Coronary artery (tissue), 2 donors: ENCODE data around the gene BAG1.

Source experiments
- DNase-seq: peaks from one replicate; pipeline ENCODE4 v3.0.0-alpha.2; 2017; ENCODE audit warnings: low spot score
- H3K27ac ChIP-seq, 2 donors: fragments of 200-600 bp; sonication (generic); one replicate each; pipeline ENCODE4 v1.5.1; 2016 to 2019
- H3K4me3 ChIP-seq: fragments of 200-600 bp; sonication (generic); 2 replicates; pipeline ENCODE4 v1.5.1; 2016; ENCODE audit warnings: mild to moderate bottlenecking, moderate library complexity
- CTCF ChIP-seq: fragments of 200-600 bp; sonication (generic); IDR thresholded peaks from one replicate; pipeline ENCODE4 v1.5.1; 2019; ENCODE audit warnings: antibody characterized with exemption

The BAG1 gene

GRCh38 chr9:33227741-33228140 is 36.8 kb downstream of the BAG1 start:
- TF ChIP-seq CTCF = no peak

GRCh38 chr9:33227008-33227398 is 37.5 kb downstream of the BAG1 start:
- no peak for TF ChIP-seq CTCF
- H3K4me3 ChIP-seq = no peak overlapping the region
- H3K27ac ChIP-seq = peak overlapping the region in 1 of 2 donors; percentile 29
- DNase-seq = no peak

More at GRCh38 chr9:33227741-33228140, 36.8 kb downstream of the BAG1 start:
- Histone ChIP-seq H3K27ac (no peak overlapping the region), H3K4me3 (no peak overlapping the region)
- no peak for DNase-seq

GRCh38 chr9:33225319-33226147 is 39.0 kb downstream of the BAG1 start:
- peak; percentile 74 for TF ChIP-seq CTCF
- Histone ChIP-seq H3K4me3 (no peak overlapping the region), H3K27ac (no peak overlapping the region)
- no peak for DNase-seq

- H3K4me3 ChIP-seq = no peak overlapping the region
- no peak overlapping the region for H3K27ac ChIP-seq
- no peak for TF ChIP-seq CTCF
- DNase-seq = no peak
Observed at GRCh38 chr9:33223696-33224095, 40.8 kb downstream of the BAG1 start.

GRCh38 chr9:33222031-33222430 is 42.5 kb downstream of the BAG1 start:
- Histone ChIP-seq H3K27ac (no peak overlapping the region), H3K4me3 (no peak overlapping the region)
- no peak for DNase-seq
- TF ChIP-seq CTCF = no peak

GRCh38 chr9:33221568-33221884 is 43.0 kb downstream of the BAG1 start:
- Histone ChIP-seq H3K27ac (no peak overlapping the region), H3K4me3 (no peak overlapping the region)
- no peak for DNase-seq
- TF ChIP-seq CTCF = no peak
